ENCODE measurements around the gene SP100.

- no peak for TF ChIP-seq EZH2 (IDR thresholded peaks at IDR 0.05; ENCODE audit: low read length)
- TF ChIP-seq, protein P1, sequence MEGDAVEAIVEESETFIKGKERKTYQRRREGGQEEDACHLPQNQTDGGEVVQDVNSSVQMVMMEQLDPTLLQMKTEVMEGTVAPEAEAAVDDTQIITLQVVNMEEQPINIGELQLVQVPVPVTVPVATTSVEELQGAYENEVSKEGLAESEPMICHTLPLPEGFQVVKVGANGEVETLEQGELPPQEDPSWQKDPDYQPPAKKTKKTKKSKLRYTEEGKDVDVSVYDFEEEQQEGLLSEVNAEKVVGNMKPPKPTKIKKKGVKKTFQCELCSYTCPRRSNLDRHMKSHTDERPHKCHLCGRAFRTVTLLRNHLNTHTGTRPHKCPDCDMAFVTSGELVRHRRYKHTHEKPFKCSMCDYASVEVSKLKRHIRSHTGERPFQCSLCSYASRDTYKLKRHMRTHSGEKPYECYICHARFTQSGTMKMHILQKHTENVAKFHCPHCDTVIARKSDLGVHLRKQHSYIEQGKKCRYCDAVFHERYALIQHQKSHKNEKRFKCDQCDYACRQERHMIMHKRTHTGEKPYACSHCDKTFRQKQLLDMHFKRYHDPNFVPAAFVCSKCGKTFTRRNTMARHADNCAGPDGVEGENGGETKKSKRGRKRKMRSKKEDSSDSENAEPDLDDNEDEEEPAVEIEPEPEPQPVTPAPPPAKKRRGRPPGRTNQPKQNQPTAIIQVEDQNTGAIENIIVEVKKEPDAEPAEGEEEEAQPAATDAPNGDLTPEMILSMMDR (optimal IDR thresholded peaks at IDR 0.05 in 1 of 3, IDR thresholded peaks at IDR 0.05 in 1 of 3, conservative IDR thresholded peaks at IDR 0.05 in 1 of 3; ENCODE audit: extremely low read depth in 1 of 3, insufficient read depth in 2 of 3, low read length in 3 of 3): no peak
These were observed 104.8 kb downstream of the SP100 start for GRCh38 chr2:230520875-230521155.
